Activated B cell treated with CpG ODN at 0.5 μM for 24 hours (primary cell): ENCODE measurements around the gene TM4SF4. TPM values are rescaled to one million over a fixed set of nuclear protein-coding genes. Genes with fewer than 3 reads are reported as not detected.

ENCODE experiments used
- ATAC-seq: fragments of 200-7000 bp; cut with Tn5 transposase; one replicate; pipeline ENCODE4 v1.10.0; 2021; ENCODE audit warnings: low read depth, mild to moderate bottlenecking, moderate library complexity
- CTCF ChIA-PET: fragments of 350-600 bp; sonication (Branson Sonifier 250); formaldehyde crosslinking; loops from one replicate; lab custom pipeline; 2021; ENCODE audit warnings: antibody characterized with exemption; lab: Charles Lee
- POLR2A ChIA-PET: fragments of 350-600 bp; sonication (Branson Sonifier 250); formaldehyde crosslinking; loops from one replicate; lab custom pipeline; 2021; ENCODE audit warnings: antibody characterized with exemption; lab: Charles Lee
- DNase-seq: peaks from one replicate; pipeline ENCODE4 v3.0.0; 2022
- H3K27ac Mint-ChIP-seq: one replicate; pipeline ENCODE4 v1.8.0; 2020; ENCODE audit warnings: mixed read lengths
- H3K27me3 Mint-ChIP-seq: one replicate; pipeline ENCODE4 v1.8.0; 2021; ENCODE audit warnings: mixed read lengths
- H3K36me3 Mint-ChIP-seq: one replicate; pipeline ENCODE4 v1.8.0; 2021; ENCODE audit warnings: low read depth, mixed read lengths
- H3K4me1 Mint-ChIP-seq: one replicate; pipeline ENCODE4 v1.8.0; 2021; ENCODE audit warnings: mixed read lengths
- H3K4me3 Mint-ChIP-seq: one replicate; pipeline ENCODE4 v1.8.0; 2020; ENCODE audit warnings: mild to moderate bottlenecking, mixed read lengths
- H3K9me3 Mint-ChIP-seq: one replicate; pipeline ENCODE4 v1.8.0; 2020; ENCODE audit warnings: mixed read lengths
- intact Hi-C: fragments of 100-400 bp; cut with micrococcal nuclease; formaldehyde crosslinking; loops from one replicate; pipeline ENCODE4 v1.15.1; 2024
- total RNA-seq: library from RNA; stranded (reverse); gene quantifications from 2 replicates; pipeline ENCODE4 v1.2.3, GENCODE V29; 2022
- TF ChIP-seq, protein P1 (sequence below): fragments of 200-600 bp; IDR thresholded peaks from one replicate; pipeline ENCODE4 v1.8.0; 2022; ENCODE audit warnings: antibody characterized with exemption, mild to moderate bottlenecking

TM4SF4 gene
- total RNA-seq, 1 donor from 2014 or later: not detected

DNA sequence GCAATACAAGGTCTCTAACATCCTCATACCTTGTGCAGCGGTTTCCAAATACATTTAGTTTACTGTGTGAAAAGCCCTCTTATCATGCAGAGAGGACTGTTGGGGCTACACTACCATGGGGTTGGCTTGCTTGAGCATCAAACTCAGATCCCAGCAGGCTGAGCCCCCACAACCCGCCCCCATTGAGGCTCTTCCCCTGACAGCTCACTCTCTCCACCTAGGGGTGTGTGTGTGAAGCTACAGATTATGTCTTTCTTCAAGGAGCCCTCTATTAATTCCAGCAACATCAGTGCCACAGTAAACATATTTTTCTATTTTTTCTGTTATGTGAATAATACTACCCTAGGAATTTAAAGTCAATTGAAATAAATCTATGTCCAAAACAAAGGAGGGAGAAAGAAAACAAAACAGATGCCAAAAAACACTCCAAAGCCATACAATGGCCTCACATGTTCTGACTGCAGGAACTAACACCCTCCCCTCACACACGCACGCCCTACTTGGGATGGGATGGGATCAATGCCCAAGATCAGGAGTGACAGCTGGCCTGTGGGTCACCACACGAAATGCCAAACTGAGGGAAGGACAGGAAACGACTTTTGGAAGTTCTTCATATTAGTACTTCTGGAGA is 14.7 kb downstream of the TM4SF4 start:
- no peaks in the 10 kb centered on the region for H3K36me3 Mint-ChIP-seq
- no peaks in the 10 kb centered on the region for H3K4me1 Mint-ChIP-seq
- POLR2A ChIA-PET: no interaction called here
- peaks cover 11% of the 10 kb centered on the region for H3K27me3 Mint-ChIP-seq
- CTCF ChIA-PET: no interaction called here
- H3K9me3 Mint-ChIP-seq: no peaks in the 10 kb centered on the region
- no peak for ATAC-seq
- TF ChIP-seq, protein P1, sequence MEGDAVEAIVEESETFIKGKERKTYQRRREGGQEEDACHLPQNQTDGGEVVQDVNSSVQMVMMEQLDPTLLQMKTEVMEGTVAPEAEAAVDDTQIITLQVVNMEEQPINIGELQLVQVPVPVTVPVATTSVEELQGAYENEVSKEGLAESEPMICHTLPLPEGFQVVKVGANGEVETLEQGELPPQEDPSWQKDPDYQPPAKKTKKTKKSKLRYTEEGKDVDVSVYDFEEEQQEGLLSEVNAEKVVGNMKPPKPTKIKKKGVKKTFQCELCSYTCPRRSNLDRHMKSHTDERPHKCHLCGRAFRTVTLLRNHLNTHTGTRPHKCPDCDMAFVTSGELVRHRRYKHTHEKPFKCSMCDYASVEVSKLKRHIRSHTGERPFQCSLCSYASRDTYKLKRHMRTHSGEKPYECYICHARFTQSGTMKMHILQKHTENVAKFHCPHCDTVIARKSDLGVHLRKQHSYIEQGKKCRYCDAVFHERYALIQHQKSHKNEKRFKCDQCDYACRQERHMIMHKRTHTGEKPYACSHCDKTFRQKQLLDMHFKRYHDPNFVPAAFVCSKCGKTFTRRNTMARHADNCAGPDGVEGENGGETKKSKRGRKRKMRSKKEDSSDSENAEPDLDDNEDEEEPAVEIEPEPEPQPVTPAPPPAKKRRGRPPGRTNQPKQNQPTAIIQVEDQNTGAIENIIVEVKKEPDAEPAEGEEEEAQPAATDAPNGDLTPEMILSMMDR: no peak
- H3K27ac Mint-ChIP-seq: no peak overlapping the region
- no peak for DNase-seq
- intact Hi-C loops: loop anchor here (2.0 to 10.0 kb wide), 2 partner anchors 368 to 534 kb away; no protein-coding TSS in a partner anchor
- H3K4me3 Mint-ChIP-seq: no peak overlapping the region

DNA sequence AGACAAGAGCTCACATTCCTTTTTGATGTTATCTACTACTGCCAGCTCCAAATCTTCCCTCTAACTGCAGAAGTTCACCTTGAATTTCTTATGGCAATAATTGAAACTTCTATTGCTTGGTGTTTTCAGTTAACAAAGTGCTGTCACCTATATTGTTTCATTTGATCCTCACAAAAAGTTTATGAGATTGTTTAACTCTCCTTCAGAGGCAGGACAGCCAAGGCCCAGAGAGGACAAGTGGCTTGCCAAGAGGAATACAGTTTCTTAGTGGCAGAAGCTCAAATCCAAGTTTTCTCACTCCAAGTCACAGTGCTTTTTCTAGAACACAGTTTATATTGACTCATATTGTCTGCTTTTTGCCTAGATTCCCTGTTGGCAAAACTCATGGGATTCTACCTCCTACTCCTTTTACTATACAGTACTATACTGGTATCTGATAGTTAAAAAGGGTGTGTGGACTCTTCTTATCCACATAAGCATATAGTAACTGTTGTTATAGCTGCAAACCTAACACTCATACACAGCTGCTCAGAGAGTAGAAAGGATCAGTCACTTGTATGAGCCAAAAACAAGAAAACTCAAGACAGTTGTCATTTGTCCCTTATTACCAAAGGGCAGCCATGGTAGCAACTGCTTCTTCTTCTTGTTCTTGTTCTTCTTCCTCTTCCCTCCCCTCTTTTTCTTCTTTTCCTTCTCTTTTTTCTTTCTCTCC is 15.9 kb downstream of the TM4SF4 start:
- Mint-ChIP-seq H3K27me3 (peaks cover 13% of the 10 kb centered on the region), H3K4me3 (no peak overlapping the region), H3K4me1 (no peaks in the 10 kb centered on the region), H3K27ac (no peak overlapping the region), H3K36me3 (no peaks in the 10 kb centered on the region), H3K9me3 (no peaks in the 10 kb centered on the region)
- no peak for ATAC-seq
- TF ChIP-seq, protein P1: no peak
- CTCF ChIA-PET: interaction anchor here (0.6 kb wide), 1 partner anchor 35 kb away, joined by 3 read pairs; no protein-coding TSS in a partner anchor
- intact Hi-C loops: no loop called here
- POLR2A ChIA-PET: no interaction called here
- DNase-seq: no peak

DNA sequence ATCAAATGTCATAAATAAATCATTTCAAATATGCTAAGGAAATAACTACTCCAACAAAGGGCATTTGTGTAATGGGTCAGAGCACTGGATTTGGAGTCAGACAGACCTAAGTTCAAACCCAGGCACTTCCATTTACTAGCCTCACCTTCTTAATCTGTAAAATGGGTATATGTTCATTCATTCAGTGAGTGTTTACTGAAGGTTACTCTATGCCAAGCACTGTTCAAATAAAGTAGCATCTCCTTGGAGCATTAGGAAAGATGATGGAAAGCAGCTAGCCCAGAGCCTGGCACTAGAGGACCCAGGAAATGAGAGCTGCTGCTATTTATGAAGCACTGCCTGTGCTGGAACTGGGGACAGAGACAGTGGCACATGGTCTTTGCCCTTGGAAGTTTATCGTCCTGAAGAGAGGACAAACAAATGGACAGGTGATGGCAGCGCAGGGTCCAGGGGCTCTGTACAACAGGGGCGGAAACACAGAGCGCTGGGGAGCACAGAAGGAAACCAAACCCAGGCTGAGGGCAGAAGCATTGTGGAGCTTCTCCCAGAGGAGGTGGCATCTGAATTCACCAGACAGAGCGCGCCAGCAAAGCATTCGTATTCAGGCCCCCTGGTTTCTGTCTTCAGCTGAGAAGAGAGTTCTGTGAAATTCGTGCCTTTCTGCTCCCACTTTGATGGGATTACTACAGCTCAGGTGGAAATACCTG is 19.0 kb downstream of the TM4SF4 start:
- DNase-seq (no peak), ATAC-seq (no peak)
- POLR2A ChIA-PET: no interaction called here
- Mint-ChIP-seq H3K27me3 (peaks cover 16% of the 10 kb centered on the region), H3K4me3 (no peak overlapping the region), H3K36me3 (no peaks in the 10 kb centered on the region), H3K9me3 (no peaks in the 10 kb centered on the region), H3K27ac (no peak overlapping the region), H3K4me1 (no peaks in the 10 kb centered on the region)
- TF ChIP-seq, protein P1: no peak
- CTCF ChIA-PET: no interaction called here
- intact Hi-C loops: loop anchor here (1.0 kb wide), 1 partner anchor 224 kb away; no protein-coding TSS in a partner anchor

DNA sequence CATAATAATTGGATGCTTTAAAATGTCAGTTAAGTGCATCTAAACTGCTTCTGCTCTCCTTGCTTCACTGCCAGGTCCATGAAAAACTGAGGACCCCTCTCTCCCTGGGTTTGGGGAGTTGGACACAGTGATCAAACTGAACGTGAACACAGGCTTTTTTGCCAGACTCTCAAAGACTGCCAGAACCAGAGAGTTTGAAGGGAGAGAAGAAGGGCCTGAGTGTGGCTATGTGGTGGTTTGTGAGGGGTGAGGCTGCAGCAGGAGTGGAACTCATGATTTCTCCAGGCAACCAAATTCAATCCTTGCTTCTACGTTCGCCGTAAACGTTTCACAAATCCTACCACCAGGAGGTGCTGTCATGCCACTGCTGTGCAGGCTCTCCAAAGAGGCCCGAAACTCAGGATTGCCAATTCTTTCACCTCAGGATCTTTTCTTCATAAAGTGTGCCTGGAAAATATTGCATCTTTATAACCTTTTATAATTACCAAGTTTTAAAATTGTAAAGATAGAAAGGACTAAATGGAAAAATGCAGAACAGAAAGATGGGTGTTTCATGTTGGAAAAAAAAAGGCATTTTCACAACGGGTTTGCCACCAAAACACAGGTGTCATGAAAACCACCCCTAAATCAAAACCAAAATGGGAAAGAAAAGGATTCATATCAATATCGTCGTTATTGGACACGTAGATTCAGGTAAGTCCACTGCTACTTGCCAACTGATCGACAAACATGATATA is 19.7 kb downstream of the TM4SF4 start:
- Mint-ChIP-seq H3K27ac (no peak overlapping the region), H3K4me1 (no peaks in the 10 kb centered on the region), H3K36me3 (no peaks in the 10 kb centered on the region), H3K4me3 (no peak overlapping the region), H3K27me3 (peaks cover 15% of the 10 kb centered on the region), H3K9me3 (no peaks in the 10 kb centered on the region)
- TF ChIP-seq, protein P1: no peak
- intact Hi-C loops: loop anchor here (1.0 kb wide), 1 partner anchor 223 kb away; no protein-coding TSS in a partner anchor
- CTCF ChIA-PET: no interaction called here
- DNase-seq: no peak
- ATAC-seq: no peak
- POLR2A ChIA-PET: no interaction called here
